ENCODE results near the gene CYTH4. TPM values are rescaled to one million over a fixed set of nuclear protein-coding genes. Genes with fewer than 3 reads are reported as not detected.

The CYTH4 gene
- total RNA-seq, 1 experiment from 2014 or later: not detected

- Histone ChIP-seq H3K36me3 (ENCODE audit: low read depth) (no peaks in the 10 kb centered on the region), H3K4me3 (no peak overlapping the region), H3K4me2 (no peak overlapping the region), H4K20me1 (ENCODE audit: insufficient read depth) (no peaks in the 10 kb centered on the region), H3K9me3 (ENCODE audit: insufficient read depth, low read depth) (no peaks in the 10 kb centered on the region), H3K27ac (no peak overlapping the region), H3K9me2 (ENCODE audit: insufficient read depth) (no peaks in the 10 kb centered on the region), H3K4me1 (replicated peaks; ENCODE audit: insufficient read depth) (peaks cover 67% of the 10 kb centered on the region), H3K79me2 (ENCODE audit: low read depth) (no peaks in the 10 kb centered on the region), H3K27me3 (ENCODE audit: insufficient read depth, low read depth) (no peaks in the 10 kb centered on the region), H2AFZ (no peak overlapping the region), H3F3A (ENCODE audit: insufficient read depth, low read depth) (peaks cover 38% of the 10 kb centered on the region)
- DNase-seq: no peak
- BruUV-seq (replicated peaks): no TSS peak
- intact Hi-C loops (cut with micrococcal nuclease; ENCODE audit: unreplicated experiment): loop anchor here (5.0 kb wide), 2 partner anchors 34 to 249 kb away; no protein-coding TSS in a partner anchor
- POLR2A ChIA-PET (ENCODE audit: unreplicated experiment): interaction anchor here (0.6 kb wide), 1 partner anchor 184 kb away, joined by 4 read pairs; no protein-coding TSS in a partner anchor
- no peak for TF ChIP-seq EZH2 (IDR thresholded peaks at IDR 0.05; ENCODE audit: low read depth)
- TF ChIP-seq CTCF (conservative IDR thresholded peaks at IDR 0.05): no peak
- CTCF ChIA-PET: interaction anchor here (0.7 to 0.9 kb wide), 2 partner anchors 102 to 137 kb away, joined by 3 to 4 read pairs; no protein-coding TSS in a partner anchor
Measured at GRCh38 chr22:37318364-37319109, 36.2 kb downstream of the CYTH4 start.

DNA sequence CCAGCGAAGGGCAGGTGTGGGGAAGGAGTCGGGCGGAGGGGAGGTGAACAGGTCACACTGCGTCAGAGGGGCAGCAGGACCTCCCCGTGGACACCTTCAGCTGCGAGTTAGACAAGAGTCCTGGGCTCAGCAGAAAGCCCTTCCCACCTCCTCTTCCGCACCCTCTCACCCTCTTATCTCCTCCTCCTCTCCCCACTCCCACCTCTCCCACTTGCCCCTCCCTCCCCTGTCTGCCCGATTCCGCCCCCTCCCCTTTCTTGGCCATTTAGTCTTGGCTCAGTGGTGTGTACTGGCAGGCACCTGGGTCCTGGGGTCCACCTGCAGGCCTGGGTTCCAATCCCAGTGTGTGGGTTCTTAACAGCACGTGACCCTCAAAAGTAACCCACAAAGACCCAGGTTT, 37.2 kb downstream of the CYTH4 start:
- CTCF ChIA-PET: no interaction called here
- no peak for TF ChIP-seq CTCF (conservative IDR thresholded peaks at IDR 0.05)
- TF ChIP-seq EZH2 (IDR thresholded peaks at IDR 0.05; ENCODE audit: low read depth): no peak
- H3K36me3 ChIP-seq (ENCODE audit: low read depth): no peaks in the 10 kb centered on the region

DNA sequence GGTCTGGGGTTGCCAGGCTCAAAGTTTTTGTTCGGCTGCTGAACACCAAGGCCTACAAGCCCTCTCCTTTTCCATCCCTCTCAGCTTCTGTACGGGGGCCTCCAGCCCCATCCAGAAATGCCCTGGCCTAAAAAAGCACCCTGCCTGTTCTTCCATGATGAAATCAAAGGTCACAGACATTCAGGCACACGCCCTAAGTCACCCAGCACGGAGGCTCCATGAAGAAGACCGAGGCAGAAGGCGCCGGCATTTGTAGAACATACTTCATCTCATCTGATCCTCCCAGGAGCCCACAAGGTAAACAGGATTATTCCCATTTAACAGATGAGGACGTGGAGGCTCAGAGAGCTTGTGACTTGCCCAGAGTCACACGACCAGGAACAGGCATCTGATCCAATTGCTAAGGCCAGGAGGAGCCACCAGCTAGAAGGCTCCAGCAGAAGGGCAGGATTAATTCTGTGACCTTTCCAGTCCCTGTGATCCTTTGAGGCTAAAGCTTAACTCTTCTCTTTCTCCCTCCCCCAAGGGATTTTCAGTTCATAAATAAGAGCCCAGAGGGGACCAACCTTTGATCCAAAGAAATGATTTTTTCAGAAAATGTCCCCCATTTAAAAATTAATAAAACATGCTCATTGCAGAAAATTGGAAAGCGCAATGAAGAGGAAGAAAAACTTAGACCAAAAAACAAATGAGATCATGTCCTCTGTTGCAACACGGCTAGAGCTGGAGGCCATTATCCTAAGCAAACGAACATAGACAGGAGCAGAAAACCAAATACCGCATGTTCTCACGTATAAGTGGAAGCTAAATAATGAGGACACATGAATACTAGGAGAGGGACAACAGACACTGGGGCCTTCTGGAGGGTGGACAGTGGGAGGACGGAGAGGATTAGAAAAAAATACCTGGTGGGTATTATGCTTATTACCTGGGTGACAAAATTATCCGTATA, 38.7 kb downstream of the CYTH4 start:
- no peaks in the 10 kb centered on the region for H3K9me3 ChIP-seq (ENCODE audit: insufficient read depth, low read depth)
- POLR2A ChIA-PET (ENCODE audit: unreplicated experiment): no interaction called here
- no peak for TF ChIP-seq EZH2 (IDR thresholded peaks at IDR 0.05; ENCODE audit: low read depth)
- H3K27me3 ChIP-seq (ENCODE audit: insufficient read depth, low read depth): no peaks in the 10 kb centered on the region
- CTCF ChIA-PET: interaction anchor here (0.6 kb wide), 2 partner anchors 51 to 73 kb away, joined by 3 read pairs; no protein-coding TSS in a partner anchor
- H3K4me1 ChIP-seq (replicated peaks; ENCODE audit: insufficient read depth): peaks cover 84% of the 10 kb centered on the region
- peak overlapping the region; percentile 92 for H3K27ac ChIP-seq
- BruUV-seq (replicated peaks): no TSS peak
- no peaks in the 10 kb centered on the region for H4K20me1 ChIP-seq (ENCODE audit: insufficient read depth)
- no peaks in the 10 kb centered on the region for H3K79me2 ChIP-seq (ENCODE audit: low read depth)
- H3K36me3 ChIP-seq (ENCODE audit: low read depth): no peaks in the 10 kb centered on the region
- DNase-seq: peak in 1 of 2 experiments; percentile 73
- H3K9me2 ChIP-seq (ENCODE audit: insufficient read depth): no peaks in the 10 kb centered on the region
- intact Hi-C loops (cut with micrococcal nuclease; ENCODE audit: unreplicated experiment): no loop called here
- peaks cover 50% of the 10 kb centered on the region for H3F3A ChIP-seq (ENCODE audit: insufficient read depth, low read depth)
- peak overlapping the region; percentile 20 for H3K4me2 ChIP-seq
- H2AFZ ChIP-seq: no peak overlapping the region
- no peak overlapping the region for H3K4me3 ChIP-seq

More for the DNA sequence above, 37.2 kb downstream of the CYTH4 start:
- Histone ChIP-seq H3K79me2 (ENCODE audit: low read depth) (no peaks in the 10 kb centered on the region), H4K20me1 (ENCODE audit: insufficient read depth) (no peaks in the 10 kb centered on the region), H3K9me2 (ENCODE audit: insufficient read depth) (no peaks in the 10 kb centered on the region), H3K4me2 (no peak overlapping the region), H3K27ac (no peak overlapping the region), H3K9me3 (ENCODE audit: insufficient read depth, low read depth) (no peaks in the 10 kb centered on the region), H3K27me3 (ENCODE audit: insufficient read depth, low read depth) (no peaks in the 10 kb centered on the region), H3F3A (ENCODE audit: insufficient read depth, low read depth) (peaks cover 47% of the 10 kb centered on the region), H2AFZ (no peak overlapping the region), H3K4me1 (replicated peaks; ENCODE audit: insufficient read depth) (peaks cover 74% of the 10 kb centered on the region), H3K4me3 (no peak overlapping the region)
- intact Hi-C loops (cut with micrococcal nuclease; ENCODE audit: unreplicated experiment): loop anchor here (5.0 kb wide), 2 partner anchors 33 to 248 kb away; no protein-coding TSS in a partner anchor
- POLR2A ChIA-PET (ENCODE audit: unreplicated experiment): no interaction called here
- DNase-seq: no peak
- no TSS peak for BruUV-seq (replicated peaks)
